Osteoblast (primary cell): ENCODE data around the gene ADARB1. TPM values are rescaled to one million over a fixed set of nuclear protein-coding genes. Genes with fewer than 3 reads are reported as not detected.
A peak's percentile ranks its signal among the peaks of the same experiment; 100 is the strongest.

Source experiments
- DNase-seq: peaks from one replicate; pipeline ENCODE4 v3.0.0; 2011; ENCODE audit warnings: low spot score, mixed read lengths; ENCODE audit not compliant: insufficient read length; ENCODE audit errors: missing footprints
- H2AFZ ChIP-seq: 2 replicates; pipeline ENCODE4 v1.6.0; 2011; ENCODE audit warnings: mild to moderate bottlenecking, low read length
- H3K27ac ChIP-seq: 2 replicates; pipeline ENCODE4 v1.5.1; 2011; ENCODE audit warnings: mild to moderate bottlenecking, low read depth, low read length, moderate library complexity
- H3K27me3 ChIP-seq: 2 replicates; pipeline ENCODE4 v1.6.0; 2012; ENCODE audit warnings: mild to moderate bottlenecking, control low read depth, inconsistent platforms, low read length, moderate library complexity; ENCODE audit not compliant: insufficient read depth
- H3K36me3 ChIP-seq: 2 replicates; pipeline ENCODE4 v1.5.1; 2011; ENCODE audit warnings: mild to moderate bottlenecking, low read length, control low read depth, moderate library complexity; ENCODE audit not compliant: insufficient read depth
- H3K4me1 ChIP-seq: 2 replicates; pipeline ENCODE4 v1.5.1; 2011; ENCODE audit warnings: mild to moderate bottlenecking, low read length, control low read depth, moderate library complexity; ENCODE audit not compliant: insufficient read depth
- H3K4me2 ChIP-seq: 2 replicates; pipeline ENCODE4 v1.6.0; 2011; ENCODE audit warnings: mild to moderate bottlenecking, low read length; ENCODE audit not compliant: insufficient read depth
- H3K4me3 ChIP-seq: fragments of 200-600 bp; sonication (generic); 3 replicates; pipeline ENCODE4 v1.5.1; 2012; ENCODE audit warnings: mild to moderate bottlenecking, low read length, inconsistent platforms; ENCODE audit not compliant: insufficient read depth
- H3K79me2 ChIP-seq: 2 replicates; pipeline ENCODE4 v1.6.0; 2012; ENCODE audit warnings: mild to moderate bottlenecking, low read length, control low read depth, inconsistent platforms; ENCODE audit not compliant: insufficient read depth
- H3K9me3 ChIP-seq: 2 replicates; pipeline ENCODE4 v1.5.1; 2011; ENCODE audit warnings: low read depth, low read length, control low read depth
- H4K20me1 ChIP-seq: 2 replicates; pipeline ENCODE4 v1.6.0; 2012; ENCODE audit warnings: mild to moderate bottlenecking, low read length, control low read depth; ENCODE audit not compliant: insufficient read depth
- total RNA-seq: library from RNA; depleted of rRNA; stranded (reverse); fragments of >200 nt; gene quantifications from 2 replicates; pipeline ENCODE4 v1.2.3, GENCODE V29; 2012
- TF ChIP-seq, protein P1 (sequence below): IDR thresholded peaks from 2 replicates; pipeline ENCODE4 v1.5.1; 2011; ENCODE audit warnings: mild to moderate bottlenecking, low read depth, low read length, moderate library complexity; ENCODE audit errors: extremely low read depth

ADARB1 gene
- total RNA-seq, 1 donor: 19.5 TPM

DNA sequence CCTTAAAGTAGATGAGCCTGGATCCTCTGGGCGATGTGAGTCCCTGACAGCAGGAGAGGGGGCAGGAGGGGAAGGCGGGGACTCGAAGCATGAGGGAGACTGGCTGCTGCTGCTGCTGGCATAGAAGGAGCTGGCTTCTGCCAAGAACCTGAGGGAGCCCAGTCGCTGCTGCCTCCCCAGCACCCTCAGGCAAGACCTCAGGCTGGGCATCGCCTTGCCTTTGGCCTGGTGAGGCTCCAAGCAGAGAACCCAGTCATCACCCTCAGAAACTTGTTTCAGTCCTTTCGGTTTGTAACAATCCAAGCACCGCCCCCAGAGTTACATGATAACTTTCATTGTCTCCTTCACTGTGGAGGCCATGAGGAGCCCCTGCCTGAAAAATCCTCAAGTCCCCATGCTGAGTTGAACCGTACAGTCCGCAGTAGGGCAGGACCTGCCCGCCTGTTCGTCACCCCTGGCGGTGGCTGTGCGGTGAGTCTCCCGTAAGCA, 174.6 kb downstream of the ADARB1 start:
- H3K9me3 ChIP-seq: no peaks in the 10 kb centered on the region
- peak overlapping the region; percentile 87 for H2AFZ ChIP-seq
- H3K36me3 ChIP-seq: no peaks in the 10 kb centered on the region
- H3K79me2 ChIP-seq: no peaks in the 10 kb centered on the region
- H3K4me2 ChIP-seq: peak overlapping the region; percentile 83
- peaks cover 15% of the 10 kb centered on the region for H3K4me1 ChIP-seq
- TF ChIP-seq, protein P1, sequence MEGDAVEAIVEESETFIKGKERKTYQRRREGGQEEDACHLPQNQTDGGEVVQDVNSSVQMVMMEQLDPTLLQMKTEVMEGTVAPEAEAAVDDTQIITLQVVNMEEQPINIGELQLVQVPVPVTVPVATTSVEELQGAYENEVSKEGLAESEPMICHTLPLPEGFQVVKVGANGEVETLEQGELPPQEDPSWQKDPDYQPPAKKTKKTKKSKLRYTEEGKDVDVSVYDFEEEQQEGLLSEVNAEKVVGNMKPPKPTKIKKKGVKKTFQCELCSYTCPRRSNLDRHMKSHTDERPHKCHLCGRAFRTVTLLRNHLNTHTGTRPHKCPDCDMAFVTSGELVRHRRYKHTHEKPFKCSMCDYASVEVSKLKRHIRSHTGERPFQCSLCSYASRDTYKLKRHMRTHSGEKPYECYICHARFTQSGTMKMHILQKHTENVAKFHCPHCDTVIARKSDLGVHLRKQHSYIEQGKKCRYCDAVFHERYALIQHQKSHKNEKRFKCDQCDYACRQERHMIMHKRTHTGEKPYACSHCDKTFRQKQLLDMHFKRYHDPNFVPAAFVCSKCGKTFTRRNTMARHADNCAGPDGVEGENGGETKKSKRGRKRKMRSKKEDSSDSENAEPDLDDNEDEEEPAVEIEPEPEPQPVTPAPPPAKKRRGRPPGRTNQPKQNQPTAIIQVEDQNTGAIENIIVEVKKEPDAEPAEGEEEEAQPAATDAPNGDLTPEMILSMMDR: no peak
- no peaks in the 10 kb centered on the region for H4K20me1 ChIP-seq
- peaks cover 26% of the 10 kb centered on the region for H3K27me3 ChIP-seq
- H3K4me3 ChIP-seq: peak overlapping the region; percentile 69
- no peak overlapping the region for H3K27ac ChIP-seq
- DNase-seq: peak; percentile 86

- Histone ChIP-seq H3K79me2 (no peaks in the 10 kb centered on the region), H3K9me3 (no peaks in the 10 kb centered on the region), H3K4me1 (peaks cover 15% of the 10 kb centered on the region), H3K36me3 (no peaks in the 10 kb centered on the region), H3K27me3 (peaks cover 30% of the 10 kb centered on the region), H3K4me2 (no peak overlapping the region), H3K27ac (no peak overlapping the region), H2AFZ (no peak overlapping the region), H4K20me1 (no peaks in the 10 kb centered on the region), H3K4me3 (no peak overlapping the region)
- no peak for DNase-seq
- TF ChIP-seq, protein P1: no peak
Measured at GRCh38 chr21:45249626-45250025, 175.2 kb downstream of the ADARB1 start.

DNA sequence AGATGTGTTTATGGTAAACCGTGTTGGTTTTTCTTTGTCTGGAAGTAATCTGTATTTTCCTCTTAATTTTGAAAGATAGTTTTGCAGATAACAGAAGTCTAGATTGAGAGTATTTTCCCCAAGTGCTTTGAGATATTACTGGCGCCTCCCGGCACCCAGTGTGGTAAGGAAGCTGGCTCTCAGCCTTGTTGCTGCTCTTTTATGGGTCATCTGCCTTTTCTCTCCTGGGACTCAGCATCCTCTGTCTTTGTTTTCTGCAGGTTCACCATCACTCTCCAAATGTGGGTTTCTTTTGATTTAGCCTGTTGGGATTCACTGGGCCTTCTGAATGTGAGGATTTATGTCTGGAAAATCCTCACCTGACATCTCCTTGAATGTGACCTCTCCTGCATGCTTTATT, 175.9 kb downstream of the ADARB1 start:
- no peak overlapping the region for H2AFZ ChIP-seq
- no peak overlapping the region for H3K4me2 ChIP-seq
- peak; percentile 71 for DNase-seq
- TF ChIP-seq, protein P1: no peak
- H3K79me2 ChIP-seq: no peaks in the 10 kb centered on the region
- H3K27me3 ChIP-seq: peaks cover 31% of the 10 kb centered on the region
- no peak overlapping the region for H3K4me3 ChIP-seq
- no peak overlapping the region for H3K27ac ChIP-seq
- no peaks in the 10 kb centered on the region for H3K36me3 ChIP-seq
- no peaks in the 10 kb centered on the region for H4K20me1 ChIP-seq
- peaks cover 15% of the 10 kb centered on the region for H3K4me1 ChIP-seq
- H3K9me3 ChIP-seq: no peaks in the 10 kb centered on the region

- peaks cover 15% of the 10 kb centered on the region for H3K4me1 ChIP-seq
- no peak overlapping the region for H3K4me3 ChIP-seq
- no peak overlapping the region for H3K27ac ChIP-seq
- no peaks in the 10 kb centered on the region for H3K79me2 ChIP-seq
- no peak overlapping the region for H2AFZ ChIP-seq
- H3K4me2 ChIP-seq: no peak overlapping the region
- no peaks in the 10 kb centered on the region for H3K36me3 ChIP-seq
- no peaks in the 10 kb centered on the region for H3K9me3 ChIP-seq
- TF ChIP-seq, protein P1: no peak
- DNase-seq: peak; percentile 4
- peaks cover 30% of the 10 kb centered on the region for H3K27me3 ChIP-seq
- H4K20me1 ChIP-seq: no peaks in the 10 kb centered on the region
Measured at GRCh38 chr21:45250914-45251634, 176.7 kb downstream of the ADARB1 start.
